ENCODE results near the gene ATP5F1E. TPM values are rescaled to one million over a fixed set of nuclear protein-coding genes. Genes with fewer than 3 reads are reported as not detected.

ATP5F1E gene
- total and polyA plus RNA-seq, 10 of the 15 experiments (the other 5 are each of a cell fraction or from before 2014, with no cell fraction given) = 49.0 to 407 (median 117) TPM

DNA sequence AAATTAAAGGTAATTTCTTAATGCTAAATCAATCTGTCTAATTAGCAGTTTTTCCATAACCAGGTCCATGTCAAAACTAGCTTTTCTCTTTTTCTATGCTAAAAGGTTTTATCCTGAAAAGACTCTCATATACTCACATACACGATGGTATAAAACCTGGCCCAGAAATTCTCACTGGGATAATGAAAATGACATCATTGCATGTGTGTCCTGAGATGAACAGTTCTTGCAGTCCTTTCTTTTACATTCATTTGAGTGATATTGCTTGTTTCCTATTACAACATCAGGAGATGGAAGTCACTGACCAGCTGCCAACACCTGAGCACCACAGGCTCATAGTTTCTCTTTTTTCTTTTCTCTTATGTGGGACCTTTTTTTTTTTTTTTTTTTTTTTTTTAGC, 18.3 kb upstream of the ATP5F1E start:
- Histone ChIP-seq H3K9me3 (replicated peaks; ENCODE audit: control insufficient read depth, insufficient read depth, low read length) (no peaks in the 10 kb centered on the region), H3K4me1 (ENCODE audit: control insufficient read depth, insufficient read depth, low read length) (no peaks in the 10 kb centered on the region), H3K4me2 (ENCODE audit: control insufficient read depth, insufficient read depth) (no peak overlapping the region), H3K27me3 (replicated peaks in 1 of 2; ENCODE audit: control insufficient read depth in 2 of 2, insufficient read depth in 2 of 2, low read length in 1 of 2) (peaks cover 0 to 8% of the 10 kb centered on the region in 2 experiments; a peak in 2 of 4 replicates), H3K36me3 (ENCODE audit: control insufficient read depth in 2 of 2, insufficient read depth in 2 of 2, low read length in 1 of 2) (no peaks in the 10 kb centered on the region), H3K27ac (ENCODE audit: control insufficient read depth, insufficient read depth) (no peak overlapping the region), H4K20me1 (ENCODE audit: control insufficient read depth, insufficient read depth) (no peaks in the 10 kb centered on the region), H3K79me2 (ENCODE audit: control insufficient read depth, insufficient read depth, low read length) (no peaks in the 10 kb centered on the region), H3K4me3 (no peak overlapping the region), H3K9ac (ENCODE audit: control insufficient read depth, insufficient read depth, low read length) (no peak overlapping the region), H2AFZ (ENCODE audit: control insufficient read depth, low read depth, low read length) (no peak overlapping the region)
- ChIA-PET CTCF (interaction anchor here (1.6 kb wide), 1 partner anchor 9 kb away, joined by 4 read pairs; no protein-coding TSS in a partner anchor), RAD21 (ENCODE audit: unreplicated experiment) (no interaction called here), SMC1A (ENCODE audit: uncharacterized antibody, unreplicated experiment) (interaction anchor here (0.8 to 1.0 kb wide), 2 partner anchors 16 to 18 kb away, joined by 3 to 4 read pairs; partner anchors contain the start of gene ATP5F1E), POLR2A (no interaction called here)
- no peak for TF ChIP-seq POLR2AphosphoS2 (IDR thresholded peaks at IDR 0.05; ENCODE audit: low read depth, low read length)
- no peak for TF ChIP-seq RCOR1 (conservative IDR thresholded peaks at IDR 0.05; ENCODE audit: low read depth, low read length)
- TF ChIP-seq NRF1 (conservative IDR thresholded peaks at IDR 0.05; ENCODE audit: low read depth, low read length) = no peak
- TF ChIP-seq JUND (IDR thresholded peaks at IDR 0.05; ENCODE audit: low read depth, low read length) = no peak
- TF ChIP-seq JUNB (IDR thresholded peaks at IDR 0.05) = no peak
- FAIRE-seq (no peak), DNase-seq (ENCODE audit: low read depth, low spot score) (no peak), ATAC-seq (no peak)
- WGBS (ENCODE audit: insufficient coverage, insufficient replicate concordance, low lambda C conversion rate, missing lambda C conversion rate) = 0% methylated on average over 1 of the region's 1 CpG
- intact Hi-C loops (cut with micrococcal nuclease; ENCODE audit: unreplicated experiment) (no loop called here), in situ Hi-C loops (cut with MboI) (no loop called here)
- no TSS peak for BruUV-seq (replicated peaks)

DNA sequence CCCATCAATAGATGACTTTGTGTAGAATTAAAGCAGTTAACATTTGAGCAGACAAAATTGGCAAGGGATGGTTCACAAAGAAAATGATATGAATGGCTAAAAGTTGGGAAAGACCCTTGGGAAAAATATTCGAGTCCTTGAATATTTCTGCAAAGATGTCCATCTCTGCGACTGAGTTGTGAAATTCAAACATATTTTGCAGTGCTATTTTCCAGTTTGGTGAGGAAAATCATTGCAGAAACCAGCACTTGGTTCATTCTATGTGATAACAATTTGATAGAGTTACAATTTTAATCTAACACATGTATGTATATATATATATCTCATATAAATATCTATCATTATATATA, 16.5 kb upstream of the ATP5F1E start:
- RAD21 ChIA-PET (ENCODE audit: unreplicated experiment) = no interaction called here
- Histone ChIP-seq H3K9ac (ENCODE audit: control insufficient read depth, insufficient read depth, low read length) (no peak overlapping the region), H4K20me1 (ENCODE audit: control insufficient read depth, insufficient read depth) (no peaks in the 10 kb centered on the region), H3K4me2 (ENCODE audit: control insufficient read depth, insufficient read depth) (no peak overlapping the region), H3K27me3 (replicated peaks in 1 of 2; ENCODE audit: control insufficient read depth in 2 of 2, insufficient read depth in 2 of 2, low read length in 1 of 2) (peaks cover 0 to 8% of the 10 kb centered on the region in 2 experiments; a peak in 2 of 4 replicates), H2AFZ (ENCODE audit: control insufficient read depth, low read depth, low read length) (no peak overlapping the region), H3K79me2 (ENCODE audit: control insufficient read depth, insufficient read depth, low read length) (no peaks in the 10 kb centered on the region), H3K4me1 (ENCODE audit: control insufficient read depth, insufficient read depth, low read length) (peaks cover 6% of the 10 kb centered on the region), H3K4me3 (no peak overlapping the region), H3K9me3 (replicated peaks; ENCODE audit: control insufficient read depth, insufficient read depth, low read length) (no peaks in the 10 kb centered on the region), H3K27ac (ENCODE audit: control insufficient read depth, insufficient read depth) (no peak overlapping the region), H3K36me3 (ENCODE audit: control insufficient read depth in 2 of 2, insufficient read depth in 2 of 2, low read length in 1 of 2) (no peaks in the 10 kb centered on the region)
- in situ Hi-C loops (cut with MboI) (loop anchor here (10.0 kb wide), 1 partner anchor 394 kb away; the partner anchor contains the start of gene STX16), intact Hi-C loops (cut with micrococcal nuclease; ENCODE audit: unreplicated experiment) (no loop called here)
- WGBS (ENCODE audit: insufficient coverage, insufficient replicate concordance, low lambda C conversion rate, missing lambda C conversion rate) = 39% methylated on average over 2 of the region's 2 CpGs
- FAIRE-seq (no peak), DNase-seq (ENCODE audit: low read depth, low spot score) (no peak), ATAC-seq (no peak)
- BruUV-seq (replicated peaks) = no TSS peak
- CTCF ChIA-PET = no interaction called here
- TF ChIP-seq YY1 (IDR thresholded peaks at IDR 0.05; ENCODE audit: low read depth, low read length) (no peak), NFYA (IDR thresholded peaks at IDR 0.05; ENCODE audit: borderline replicate concordance, low read depth, low read length) (no peak), ESRRA (IDR thresholded peaks at IDR 0.05; ENCODE audit: low read length) (no peak)
- TF ChIP-seq, protein P1, sequence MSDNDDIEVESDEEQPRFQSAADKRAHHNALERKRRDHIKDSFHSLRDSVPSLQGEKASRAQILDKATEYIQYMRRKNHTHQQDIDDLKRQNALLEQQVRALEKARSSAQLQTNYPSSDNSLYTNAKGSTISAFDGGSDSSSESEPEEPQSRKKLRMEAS (IDR thresholded peaks at IDR 0.05; ENCODE audit: low read depth, low read length) = no peak
- TF ChIP-seq, protein P2, sequence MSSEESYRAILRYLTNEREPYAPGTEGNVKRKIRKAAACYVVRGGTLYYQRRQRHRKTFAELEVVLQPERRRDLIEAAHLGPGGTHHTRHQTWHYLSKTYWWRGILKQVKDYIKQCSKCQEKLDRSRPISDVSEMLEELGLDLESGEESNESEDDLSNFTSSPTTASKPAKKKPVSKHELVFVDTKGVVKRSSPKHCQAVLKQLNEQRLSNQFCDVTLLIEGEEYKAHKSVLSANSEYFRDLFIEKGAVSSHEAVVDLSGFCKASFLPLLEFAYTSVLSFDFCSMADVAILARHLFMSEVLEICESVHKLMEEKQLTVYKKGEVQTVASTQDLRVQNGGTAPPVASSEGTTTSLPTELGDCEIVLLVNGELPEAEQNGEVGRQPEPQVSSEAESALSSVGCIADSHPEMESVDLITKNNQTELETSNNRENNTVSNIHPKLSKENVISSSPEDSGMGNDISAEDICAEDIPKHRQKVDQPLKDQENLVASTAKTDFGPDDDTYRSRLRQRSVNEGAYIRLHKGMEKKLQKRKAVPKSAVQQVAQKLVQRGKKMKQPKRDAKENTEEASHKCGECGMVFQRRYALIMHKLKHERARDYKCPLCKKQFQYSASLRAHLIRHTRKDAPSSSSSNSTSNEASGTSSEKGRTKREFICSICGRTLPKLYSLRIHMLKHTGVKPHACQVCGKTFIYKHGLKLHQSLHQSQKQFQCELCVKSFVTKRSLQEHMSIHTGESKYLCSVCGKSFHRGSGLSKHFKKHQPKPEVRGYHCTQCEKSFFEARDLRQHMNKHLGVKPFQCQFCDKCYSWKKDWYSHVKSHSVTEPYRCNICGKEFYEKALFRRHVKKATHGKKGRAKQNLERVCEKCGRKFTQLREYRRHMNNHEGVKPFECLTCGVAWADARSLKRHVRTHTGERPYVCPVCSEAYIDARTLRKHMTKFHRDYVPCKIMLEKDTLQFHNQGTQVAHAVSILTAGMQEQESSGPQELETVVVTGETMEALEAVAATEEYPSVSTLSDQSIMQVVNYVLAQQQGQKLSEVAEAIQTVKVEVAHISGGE (CRISPR knock-in tag; IDR thresholded peaks at IDR 0.05) = no peak
- POLR2A ChIA-PET = no interaction called here
- SMC1A ChIA-PET (ENCODE audit: uncharacterized antibody, unreplicated experiment) = interaction anchor here (0.7 kb wide), 1 partner anchor 125 kb away, joined by 3 read pairs; no protein-coding TSS in a partner anchor

Measured in GM12878 (cell line).